Measurements from ENCODE around the gene THEM5. TPM values are rescaled to one million over a fixed set of nuclear protein-coding genes. Genes with fewer than 3 reads are reported as not detected.
A peak's percentile ranks its signal among the peaks of the same experiment; 100 is the strongest.

The THEM5 gene
- total RNA-seq, 1 donor from 2014 or later = not detected

DNA sequence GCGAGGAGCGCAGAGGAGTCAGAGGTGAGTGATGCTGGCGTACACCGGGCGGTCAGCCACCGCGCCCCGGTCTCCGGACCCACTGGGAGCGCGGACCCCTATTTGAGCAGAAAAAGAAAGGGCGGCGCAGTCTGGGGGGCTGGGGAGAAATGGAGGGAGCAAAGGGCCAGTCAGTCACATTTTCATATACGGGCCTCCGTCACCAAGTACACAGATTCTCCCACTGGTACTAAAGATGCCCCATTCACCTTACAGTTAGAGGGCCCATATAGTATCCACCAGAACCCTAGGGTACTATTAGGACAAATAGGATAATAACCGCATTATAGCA, 14.5 kb downstream of the THEM5 start:
- DNase-seq = no peak

DNA sequence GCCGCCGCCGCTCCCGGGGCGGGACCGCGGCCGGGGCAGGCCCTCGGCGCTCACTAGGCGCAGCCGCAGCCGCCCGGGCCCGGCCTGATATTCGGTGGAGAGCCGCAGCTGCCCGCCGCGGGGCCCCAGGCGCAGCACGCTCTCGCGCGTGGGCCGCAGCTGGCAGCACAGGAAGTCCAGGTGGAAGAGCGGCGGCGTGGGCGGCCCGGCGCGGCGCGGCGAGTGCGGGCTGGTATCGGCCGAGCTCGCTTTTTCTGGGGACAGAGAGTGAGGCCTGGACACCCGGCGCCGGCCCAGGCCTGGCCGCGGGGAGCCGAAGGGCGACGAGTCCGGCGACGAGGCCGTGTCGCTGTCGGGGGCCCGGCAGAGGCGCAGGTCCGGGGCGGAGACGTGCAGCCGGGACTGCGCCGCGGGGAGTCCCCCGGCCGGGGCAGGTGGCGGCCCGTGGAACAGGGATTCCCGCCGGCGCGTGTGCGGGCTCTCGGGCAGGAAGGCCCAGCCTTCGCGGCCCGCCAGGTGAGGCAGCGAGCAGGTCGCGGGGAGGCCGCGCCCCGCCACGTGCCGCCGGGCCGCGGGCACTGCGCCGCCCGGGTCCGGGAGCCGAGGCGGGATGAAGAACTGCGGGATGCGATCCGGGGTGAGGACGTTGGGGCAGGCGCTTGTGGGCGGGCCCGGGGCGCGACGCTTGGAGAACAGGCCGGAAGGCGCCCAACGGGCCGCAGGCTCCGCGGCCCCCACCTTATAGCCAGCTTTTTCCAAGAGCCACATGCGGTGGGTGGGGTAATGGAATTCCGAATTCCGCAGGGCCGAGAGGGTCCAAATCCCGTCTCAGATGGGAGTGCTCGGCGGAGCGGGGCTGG, 15.1 kb downstream of the THEM5 start:
- DNase-seq = no peak

DNA sequence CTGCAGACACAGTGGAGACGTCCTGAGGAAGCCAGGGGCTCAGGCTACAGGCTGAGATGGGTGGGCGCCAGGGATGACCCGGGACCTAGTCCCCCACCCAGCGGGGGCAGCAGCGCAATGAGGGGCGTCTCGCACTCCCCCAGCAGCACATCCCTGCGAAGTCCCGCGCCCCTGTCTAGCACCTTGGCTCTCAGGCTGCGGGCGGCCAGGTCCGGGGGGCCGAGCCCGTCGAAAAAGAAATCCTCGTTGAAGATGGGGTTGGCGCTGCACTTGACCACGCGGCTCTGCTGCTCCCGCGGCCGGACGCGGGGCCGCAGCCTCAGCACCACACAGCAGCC, 15.7 kb downstream of the THEM5 start:
- DNase-seq = no peak

DNA sequence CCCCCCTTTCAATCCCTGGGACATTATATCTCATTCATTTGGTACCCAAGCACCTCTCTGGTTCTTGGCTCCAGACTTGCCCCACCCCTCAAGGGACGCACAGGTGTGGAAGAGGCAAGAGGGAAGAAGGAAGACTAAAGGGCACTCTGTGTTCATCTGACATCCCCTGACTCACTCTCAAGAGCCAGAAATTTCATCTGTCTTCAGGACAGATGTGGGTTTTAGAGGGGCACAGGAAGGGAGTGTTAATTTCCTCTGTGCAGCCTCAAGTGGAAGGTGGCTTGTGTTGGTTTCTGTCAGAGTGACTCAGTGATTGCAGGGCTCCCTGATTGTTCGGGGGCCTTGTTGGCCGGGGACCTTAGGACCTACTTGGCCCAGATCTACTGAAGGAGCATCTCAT, 16.3 kb downstream of the THEM5 start:
- no peak for DNase-seq

DNA sequence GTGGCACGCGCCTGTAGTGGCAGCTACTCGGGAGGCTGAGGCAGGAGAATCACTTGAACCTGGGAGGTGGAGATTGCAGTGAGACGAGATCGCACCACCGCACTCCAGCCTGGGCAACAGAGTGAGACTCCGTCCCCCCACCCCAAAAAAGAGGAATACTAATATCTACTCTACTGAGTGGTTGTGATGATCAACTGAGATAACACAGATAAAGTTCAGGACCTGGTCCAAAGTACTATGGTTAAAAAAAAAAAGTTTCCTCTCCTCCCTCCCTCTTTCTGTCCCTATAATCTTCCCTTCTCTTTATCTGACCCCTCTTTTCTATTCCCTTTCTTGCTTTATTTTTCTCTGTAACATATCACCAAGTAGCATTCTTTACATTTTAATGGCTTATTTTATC, 17.9 kb downstream of the THEM5 start:
- no peak for DNase-seq

DNA sequence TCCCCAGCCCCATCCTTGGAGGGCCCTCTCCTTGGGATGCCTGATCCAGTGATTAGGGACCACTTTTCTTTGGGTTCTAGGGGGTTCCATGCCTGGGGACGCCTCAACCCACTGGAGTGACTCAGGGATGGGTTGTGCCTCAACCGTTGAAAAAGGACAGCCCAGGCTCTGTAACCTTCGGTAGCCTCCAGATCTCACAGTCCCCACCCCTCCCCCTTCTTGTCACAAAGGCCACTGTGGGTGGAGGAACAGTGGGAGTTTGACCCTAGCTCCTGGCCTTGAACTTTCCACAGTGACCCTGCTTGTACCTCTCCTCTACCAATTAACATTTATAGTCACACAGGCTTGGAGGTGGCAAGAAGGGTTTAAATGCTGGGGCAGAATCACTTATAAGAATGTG, 19.3 kb downstream of the THEM5 start:
- DNase-seq = no peak

DNA sequence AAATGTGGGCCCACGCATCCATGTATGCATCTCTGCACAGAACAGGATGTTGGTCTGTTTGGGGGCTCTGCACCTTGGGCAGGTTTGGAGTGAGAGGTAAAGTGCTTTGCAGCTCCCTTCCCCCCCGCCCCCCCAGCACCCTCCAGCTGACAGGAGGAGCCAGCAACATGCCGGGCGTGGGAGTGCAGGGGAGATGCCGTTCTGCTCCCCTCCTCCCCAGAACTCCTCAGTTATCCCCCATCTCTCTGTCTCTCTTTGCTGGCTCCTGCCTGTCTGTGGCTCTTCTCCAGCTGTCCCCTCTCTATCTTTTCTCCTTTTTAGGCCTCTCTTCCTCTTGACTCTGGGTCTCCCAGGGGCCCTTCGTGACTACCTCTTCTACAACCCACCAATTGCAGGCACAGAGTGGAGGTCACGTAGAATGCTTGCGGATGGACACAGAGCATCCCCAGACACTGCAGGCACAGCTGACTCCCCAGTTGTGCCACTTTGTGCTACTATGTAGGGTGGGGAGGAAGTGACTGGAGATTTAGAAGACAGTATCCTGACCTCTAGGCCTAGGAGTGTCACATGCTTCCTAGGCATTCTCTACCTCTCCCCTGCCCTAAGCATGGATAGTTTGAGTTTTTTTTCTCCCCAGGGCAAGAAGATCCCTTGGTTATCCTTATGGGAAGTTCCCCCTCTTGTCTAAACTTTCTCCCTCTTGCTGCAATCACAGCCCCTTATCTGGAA, 20.2 kb downstream of the THEM5 start:
- DNase-seq = no peak

DNA sequence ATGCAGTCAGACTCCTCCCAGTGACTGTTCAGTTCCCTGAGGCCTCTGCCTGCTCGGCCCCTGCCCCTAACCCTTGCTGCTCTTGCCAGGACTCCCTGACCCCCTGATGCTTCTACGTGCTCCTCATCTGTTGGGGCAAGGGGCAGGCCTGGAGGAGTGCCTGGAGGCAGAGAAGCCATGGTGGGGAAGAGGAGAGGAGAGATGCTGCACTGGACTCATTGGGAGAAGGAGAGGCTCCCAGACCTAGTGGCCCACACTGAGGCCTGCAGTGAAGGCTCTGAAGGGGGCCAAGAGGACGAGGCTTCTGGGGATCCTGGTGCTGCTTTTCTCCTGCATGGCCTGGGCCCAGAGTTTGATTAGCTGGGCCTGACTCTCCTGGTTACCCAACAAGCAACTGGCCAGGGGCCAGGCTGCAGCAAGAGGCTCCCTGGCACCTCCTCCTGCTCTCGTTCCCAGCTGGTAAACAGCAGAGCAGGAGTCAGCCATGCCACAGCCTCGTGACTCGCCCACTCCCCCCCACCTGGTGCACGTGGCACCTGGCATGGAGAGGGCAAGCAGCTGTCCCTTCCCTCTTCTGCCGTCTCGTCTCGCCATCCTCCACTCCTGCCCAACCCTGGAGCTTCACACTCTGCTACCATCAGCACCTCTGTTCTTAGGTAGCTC, 21.1 kb downstream of the THEM5 start:
- peak; percentile 21 for DNase-seq

DNA sequence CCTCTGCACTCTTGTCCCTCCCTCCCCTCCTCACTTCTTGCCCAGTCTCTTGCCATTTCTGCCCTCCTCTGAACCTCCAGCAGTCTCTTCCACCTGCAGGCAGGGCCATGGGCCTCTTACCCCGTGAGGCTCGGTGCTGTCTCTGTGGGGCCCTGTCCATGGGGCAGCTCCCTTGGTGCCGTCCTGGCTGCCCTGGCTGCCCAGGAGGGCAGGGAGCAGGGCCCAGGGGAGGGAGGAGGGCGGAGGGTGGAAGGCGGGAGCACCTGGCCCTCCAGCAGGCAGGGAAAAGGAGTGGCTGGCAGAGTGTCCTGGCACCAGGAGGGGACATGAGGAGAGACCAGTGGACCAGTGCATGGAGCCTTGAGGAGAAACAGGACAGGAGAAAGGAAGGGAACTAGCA, 21.9 kb downstream of the THEM5 start, which contains the start of gene RORC:
TSS of gene RORC (minus strand) at position 198 of the 400 bp plus-strand sequence. CDS start at position 160, 38 bp downstream.
- no peak for DNase-seq

DNA sequence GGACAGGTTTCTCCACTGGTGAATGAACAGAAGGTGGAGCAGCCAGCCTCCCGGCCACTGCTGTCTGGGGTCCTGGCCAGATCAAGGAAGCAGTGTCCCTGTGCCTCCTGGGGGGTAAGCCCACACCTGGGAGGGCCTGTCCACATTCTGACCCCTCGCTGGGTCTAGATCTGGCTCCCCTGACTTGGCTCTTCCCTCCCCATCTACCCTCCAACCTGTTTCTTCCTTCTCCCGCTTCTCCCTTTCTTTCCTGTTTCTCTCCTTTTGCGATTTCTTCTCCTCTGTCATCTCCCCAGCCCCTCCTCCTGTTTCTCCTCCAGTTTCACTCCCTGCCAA, 22.3 kb downstream of the THEM5 start:
- DNase-seq = no peak

DNA sequence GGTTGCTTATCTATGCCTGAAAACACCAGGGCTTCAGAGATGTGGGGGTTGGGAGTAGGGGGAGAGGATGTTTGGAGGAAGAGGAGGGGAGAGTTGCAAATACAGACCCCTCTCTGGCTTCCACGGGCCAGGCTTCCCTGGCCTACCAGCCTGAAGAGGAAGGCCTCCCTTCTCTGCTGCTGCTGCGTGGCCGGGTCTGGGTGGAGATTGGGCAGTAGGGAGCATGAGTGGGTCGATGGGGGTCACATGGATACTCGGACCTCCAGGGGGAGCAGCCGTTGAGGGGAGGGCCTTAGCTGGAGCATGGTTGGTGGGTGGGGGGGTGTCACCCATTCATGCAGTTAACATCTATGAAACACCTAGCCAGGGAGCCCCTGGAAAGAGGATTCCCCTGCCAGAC, 23.5 kb downstream of the THEM5 start:
- DNase-seq = no peak

DNA sequence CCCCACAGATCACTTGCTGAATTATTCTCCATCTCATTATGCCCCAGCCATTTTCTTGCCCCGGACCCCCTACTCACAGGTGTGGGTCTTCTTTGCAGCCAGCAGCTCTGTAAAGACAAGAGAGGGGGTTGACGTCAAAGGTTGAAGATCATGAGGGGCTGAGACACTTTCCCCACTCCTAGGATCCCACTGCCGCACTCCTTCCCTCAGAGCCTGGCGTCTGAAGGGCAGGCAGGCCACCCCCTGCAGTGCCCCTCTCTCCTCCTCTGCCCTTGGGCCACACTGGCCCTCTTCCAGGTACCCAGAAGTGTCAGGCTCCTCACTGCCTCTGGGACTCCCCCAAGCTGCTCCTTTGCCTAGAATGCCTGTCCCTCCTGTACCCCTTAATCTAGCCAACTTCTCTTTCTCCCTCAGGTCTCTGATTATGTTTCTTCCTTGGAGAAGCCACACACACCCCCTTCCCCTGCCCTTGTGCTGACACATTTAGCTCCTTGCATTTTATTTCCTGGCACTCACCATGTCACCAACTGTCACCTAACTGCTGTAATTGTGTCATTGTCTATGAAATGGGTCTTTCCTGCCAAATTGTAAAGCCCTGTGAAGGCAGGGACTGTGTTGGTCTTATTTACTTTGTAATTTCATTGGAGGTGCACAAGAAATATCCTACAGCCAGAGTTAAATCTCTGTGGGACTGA, 24.0 kb downstream of the THEM5 start:
- DNase-seq = no peak

DNA sequence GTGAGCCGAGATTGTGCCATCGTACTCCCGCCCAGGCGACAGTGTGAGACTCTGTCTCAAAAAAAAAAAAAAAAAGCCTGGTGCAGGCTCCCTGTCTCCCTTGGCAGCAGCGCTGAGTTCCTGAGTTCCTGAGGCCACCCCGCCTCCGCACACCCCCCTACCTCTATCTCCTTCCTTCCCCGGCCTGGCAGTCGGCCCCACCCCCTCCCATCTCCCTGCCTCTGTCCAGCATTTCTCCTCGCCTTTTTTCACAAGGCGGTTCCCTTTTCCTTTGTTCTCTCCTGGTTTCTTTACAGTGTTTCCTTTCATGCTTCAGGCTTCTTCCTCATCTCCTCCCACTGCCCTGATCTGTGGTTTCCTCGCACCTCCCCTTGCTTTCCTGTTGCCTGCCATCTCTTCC, 24.6 kb downstream of the THEM5 start:
- no peak for DNase-seq

DNA sequence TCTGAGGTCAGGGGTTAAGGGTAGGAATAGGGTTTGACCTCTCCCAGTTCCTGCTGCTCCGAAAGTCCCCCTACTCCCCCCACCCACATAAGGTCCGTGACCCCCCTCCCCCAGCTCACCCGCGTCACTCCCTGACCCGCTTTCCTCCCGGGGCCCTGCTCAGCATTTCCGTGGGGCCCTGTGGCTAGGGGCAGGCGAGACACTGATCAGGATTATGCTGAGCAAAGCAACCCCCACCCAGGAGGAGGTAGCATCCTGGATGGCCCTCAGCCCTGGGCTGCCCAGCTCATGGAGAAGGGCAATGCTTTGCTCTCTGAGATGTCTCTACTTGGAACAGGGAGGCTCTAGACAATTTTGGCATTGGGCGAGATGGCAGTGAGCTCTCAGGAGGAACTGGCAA, 25.7 kb downstream of the THEM5 start:
- no peak for DNase-seq

DNA sequence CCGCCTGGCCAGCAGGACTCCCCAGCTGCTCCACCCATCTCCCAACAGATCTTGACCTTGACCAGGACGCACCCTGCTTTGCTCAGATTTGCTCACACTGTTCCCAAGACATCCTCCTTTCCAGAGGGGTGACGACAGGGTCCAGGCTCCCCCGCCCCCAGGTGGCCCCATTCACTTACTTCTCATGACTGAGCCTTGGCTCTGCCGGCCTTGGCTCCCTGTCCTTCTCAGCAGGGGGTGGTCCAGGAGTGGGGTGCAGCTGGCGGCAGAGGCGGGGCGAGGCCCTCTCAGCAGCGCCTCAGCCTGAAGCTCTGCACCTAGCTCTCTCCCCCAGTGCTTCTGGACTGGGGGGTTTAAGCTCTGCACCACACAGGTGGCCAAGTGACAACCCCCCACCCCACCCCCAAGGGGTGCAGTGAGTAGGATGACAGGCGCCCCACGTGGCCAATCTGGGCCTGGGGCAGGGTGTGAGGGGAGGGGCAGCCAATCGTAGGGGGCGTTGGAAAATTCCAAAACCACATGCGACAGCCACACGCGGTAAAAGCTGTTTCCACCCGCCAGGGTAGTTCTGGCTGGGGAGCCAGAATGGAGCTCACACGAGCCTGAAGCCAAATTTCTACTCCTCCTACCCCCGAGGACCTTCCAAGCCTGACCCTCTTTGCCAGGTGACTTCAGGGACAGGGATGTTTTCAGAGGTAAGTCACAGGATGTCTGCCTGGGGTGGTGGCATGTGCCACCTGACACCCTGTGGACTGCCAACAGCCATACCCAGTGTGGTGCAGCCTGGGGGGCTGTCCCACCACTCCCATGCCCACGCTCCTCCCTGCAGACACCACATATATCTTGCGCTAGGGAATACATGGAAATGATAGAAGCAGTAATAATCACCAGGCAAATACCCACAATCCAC, 27.5 kb downstream of the THEM5 start:
- DNase-seq = no peak

DNA sequence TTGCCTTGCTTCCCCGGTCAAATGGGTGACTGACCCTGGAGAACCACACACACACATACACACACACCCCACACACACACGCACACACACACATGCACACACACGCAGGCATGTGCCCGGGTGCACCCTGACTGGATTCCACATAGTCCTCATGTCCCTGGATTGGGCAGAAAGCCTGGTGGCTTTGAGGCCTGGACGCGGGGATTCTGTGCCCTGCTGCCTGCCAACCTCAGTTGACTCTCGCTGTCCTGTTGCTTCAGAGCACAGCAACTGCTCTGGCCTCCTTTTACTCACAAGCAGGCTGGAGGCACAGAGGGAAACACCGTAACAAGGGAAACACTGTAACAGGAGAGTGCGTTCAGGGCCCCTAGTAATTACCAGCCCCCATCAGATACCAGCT, 28.3 kb downstream of the THEM5 start:
- no peak for DNase-seq

DNA sequence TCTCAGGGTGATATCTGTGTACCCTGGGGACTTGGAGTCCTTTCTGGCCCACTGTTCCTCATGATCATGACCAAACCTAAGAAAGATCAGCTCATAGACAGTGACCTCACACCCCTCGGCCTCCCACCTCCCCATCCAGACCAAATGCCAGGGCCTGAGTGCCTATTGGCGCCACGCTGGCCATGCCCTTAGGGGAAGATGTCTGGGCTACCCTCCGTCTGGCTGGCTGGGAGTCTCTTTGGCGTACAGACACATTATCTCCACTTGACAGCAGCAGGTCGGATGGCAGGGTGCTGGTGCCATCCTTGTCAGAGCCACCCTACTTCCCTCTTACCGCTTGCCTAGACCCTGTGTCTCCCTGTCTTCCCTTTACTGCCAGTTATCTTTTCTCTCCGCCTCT, 30.3 kb downstream of the THEM5 start:
- no peak for DNase-seq

DNA sequence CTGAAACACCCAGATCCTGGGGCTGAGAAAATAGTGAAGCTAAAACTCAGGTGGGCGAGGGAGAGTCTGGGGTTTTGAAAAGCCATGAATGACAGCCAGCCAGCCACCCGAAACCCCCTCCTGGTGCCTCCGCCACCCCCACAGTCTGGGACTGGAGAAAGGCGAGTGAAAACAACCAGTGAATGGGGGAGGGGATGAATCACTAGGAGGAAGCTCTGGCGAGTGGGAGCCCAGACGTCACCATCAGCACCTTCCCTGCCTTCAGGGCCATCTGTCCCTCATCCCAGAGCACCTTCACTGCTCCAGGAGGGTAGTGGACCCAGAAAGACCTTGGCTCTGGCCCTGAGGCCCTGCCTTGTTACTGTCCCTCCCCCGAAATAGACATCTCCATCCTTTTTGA, 31.1 kb downstream of the THEM5 start:
- no peak for DNase-seq

DNA sequence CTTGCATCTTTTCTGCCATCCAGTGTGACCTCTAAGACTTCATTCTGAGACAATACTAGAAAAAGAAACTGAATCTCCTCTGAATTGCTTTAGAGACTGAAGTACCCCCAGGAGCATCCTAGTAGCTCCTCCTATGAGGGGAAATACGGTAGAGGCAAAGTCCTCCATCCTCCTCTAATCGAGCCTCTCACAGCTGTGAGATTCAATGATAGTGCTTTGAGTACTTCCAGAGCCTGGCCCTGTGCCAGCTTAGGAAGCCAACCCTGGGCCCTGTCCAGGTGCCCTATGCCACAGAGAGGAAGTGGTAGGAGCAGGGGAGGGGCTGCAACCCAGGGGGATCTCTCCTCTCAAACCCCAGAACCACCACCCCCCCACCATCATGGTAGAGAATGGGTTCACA, 32.6 kb downstream of the THEM5 start:
- DNase-seq = no peak

DNA sequence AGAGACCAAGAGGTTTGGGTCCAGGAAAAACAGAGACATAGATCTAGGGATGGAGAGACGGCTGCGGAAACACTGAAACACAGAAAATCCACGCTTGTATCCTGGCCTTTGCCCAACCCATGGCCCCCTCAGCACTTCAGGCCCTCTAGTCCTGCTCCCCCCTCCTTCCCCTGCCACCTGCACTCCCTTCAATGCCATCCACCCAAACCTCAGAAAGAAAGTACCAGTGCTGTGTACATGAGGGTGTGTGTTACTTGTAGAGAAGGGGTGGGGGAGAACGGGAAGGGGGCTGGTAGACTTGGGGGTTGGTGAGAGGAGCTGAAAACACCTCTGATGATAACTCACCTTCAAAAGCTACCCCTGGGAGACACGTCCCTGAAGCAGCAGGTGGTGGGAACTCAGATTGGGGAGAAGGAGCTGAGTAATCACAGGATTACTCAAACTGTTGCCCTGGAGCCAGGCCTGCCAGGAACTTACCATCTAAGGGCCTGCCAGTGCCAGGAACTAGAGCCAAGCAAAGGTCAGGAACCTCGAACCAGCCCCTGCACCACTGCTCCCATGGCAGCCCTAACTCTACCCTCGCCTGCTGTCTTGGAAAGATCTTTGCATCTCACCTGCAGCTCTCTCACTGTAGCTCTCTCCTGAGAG, 33.4 kb downstream of the THEM5 start:
- DNase-seq = no peak

DNA sequence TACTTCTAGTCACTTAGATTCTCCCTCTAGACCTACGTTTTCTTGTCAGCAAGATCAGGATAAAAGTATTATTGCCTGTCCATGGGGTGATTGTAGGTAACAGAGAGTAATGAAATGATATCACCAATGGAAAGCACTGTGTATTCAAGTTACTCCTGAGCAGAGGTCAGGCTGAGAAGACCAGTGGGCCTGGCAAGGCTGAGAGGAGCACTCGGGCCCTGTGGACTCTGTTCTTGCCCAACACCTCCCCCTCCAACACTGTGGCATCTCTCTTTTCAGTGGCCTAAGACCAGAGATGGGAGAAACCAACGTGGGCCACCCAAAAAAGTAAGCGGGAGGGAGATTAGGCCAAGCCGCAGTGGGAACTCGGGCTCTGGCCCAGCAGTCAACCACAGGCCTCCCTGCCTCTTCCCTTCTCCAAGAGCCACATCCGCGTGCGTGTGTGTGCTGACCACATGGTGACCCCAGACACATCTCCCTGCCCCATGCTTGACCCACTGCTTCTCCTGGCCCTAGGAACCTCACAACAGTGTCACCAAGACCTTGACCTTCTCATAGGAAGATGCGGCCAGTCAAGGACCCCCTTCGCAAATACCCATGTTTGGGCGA, 34.2 kb downstream of the THEM5 start:
- no peak for DNase-seq

Data from occipital lobe (tissue), 2 donors.